ENCODE measurements around the gene KRT4.
A peak's percentile ranks its signal among the peaks of the same experiment; 100 is the strongest.

Gene KRT4

DNA sequence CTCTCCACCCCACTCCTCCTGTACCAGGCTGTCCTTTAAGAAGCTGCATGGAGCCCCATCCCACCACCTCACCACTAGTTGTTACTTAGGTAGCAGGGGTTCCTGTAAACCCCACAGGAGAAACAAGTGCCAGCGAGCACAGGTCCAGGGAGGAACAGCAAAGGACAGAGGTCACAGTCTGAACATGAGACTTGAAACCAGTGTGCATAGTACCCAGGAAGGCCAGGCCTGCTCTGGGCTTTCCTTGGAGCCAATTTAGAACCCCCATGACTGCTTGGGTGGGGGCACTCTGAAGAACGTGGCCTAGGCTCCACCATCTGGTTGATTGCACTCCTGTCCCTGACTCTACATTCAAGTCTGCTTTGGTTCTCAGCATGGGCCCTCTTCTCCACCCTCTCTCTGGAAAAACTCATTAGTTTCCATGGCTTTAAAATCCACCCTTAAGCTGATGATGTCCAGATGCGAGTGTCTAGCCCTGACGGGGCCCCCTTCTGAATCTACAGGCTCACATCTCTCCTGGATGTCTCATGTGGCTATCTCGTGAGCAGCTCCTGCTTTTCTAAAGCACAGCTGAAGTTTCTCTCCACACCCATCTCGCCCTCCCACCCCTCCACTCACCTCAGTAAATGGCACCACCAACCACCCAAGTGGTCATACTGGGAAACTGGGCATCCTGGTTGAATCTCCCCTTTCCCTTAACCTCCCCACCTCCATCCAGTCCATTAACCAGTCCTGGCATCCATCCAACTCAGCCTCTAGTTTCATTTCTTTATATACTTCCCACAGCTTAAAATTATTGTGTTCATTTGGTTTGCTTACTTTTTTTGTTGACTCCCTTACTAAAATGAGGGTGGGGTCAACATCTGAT lies 26.4 kb downstream of the KRT4 start:
- H2BK120ac ChIP-seq (ENCODE audit: low read depth, low read length), result no peak overlapping the region
- H3K4me1 ChIP-seq (ENCODE audit: control insufficient read depth in 2 of 2, insufficient read depth in 1 of 2, low read depth in 1 of 2, low read length in 2 of 2), result no peaks in the 10 kb centered on the region
- no peak overlapping the region for H2BK12ac ChIP-seq (ENCODE audit: low read length)
- no peaks in the 10 kb centered on the region for H3K9me3 ChIP-seq (replicated peaks in 1 of 2; ENCODE audit: control insufficient read depth in 2 of 2, insufficient read depth in 1 of 2, low read depth in 1 of 2, low read length in 2 of 2)
- peak overlapping the region; percentile 66 for H4K8ac ChIP-seq (ENCODE audit: low read depth, low read length)
- H3K27ac ChIP-seq (replicated peaks; ENCODE audit: low read length), result no peak overlapping the region
- no peak overlapping the region for H3K9ac ChIP-seq (ENCODE audit: low read depth, low read length, poor library complexity)
- H3K4me2 ChIP-seq (ENCODE audit: insufficient read depth, low read length, poor library complexity, severe bottlenecking), result no peak overlapping the region
- H3K14ac ChIP-seq (ENCODE audit: low read length), result peak overlapping the region; percentile 5
- H3K79me1 ChIP-seq (ENCODE audit: low read depth, low read length), result no peaks in the 10 kb centered on the region
- no CpG with 5 or more reads among the region's 6 CpGs for WGBS, 2 donors (ENCODE audit: extremely low coverage in 2 of 2, insufficient read length in 2 of 2, insufficient replicate concordance in 1 of 2)
- no peaks in the 10 kb centered on the region for H3K36me3 ChIP-seq (replicated peaks in 1 of 2; ENCODE audit: control insufficient read depth in 2 of 2, insufficient read depth in 2 of 2, low read length in 2 of 2)
- H2AK5ac ChIP-seq (ENCODE audit: low read depth, low read length), result peak overlapping the region; percentile 39
- no peak overlapping the region for H2AFZ ChIP-seq (ENCODE audit: low read length)
- H3K27me3 ChIP-seq (ENCODE audit: control insufficient read depth in 3 of 3, insufficient read depth in 3 of 3, low read depth in 1 of 3, low read length in 3 of 3), result no peaks in the 10 kb centered on the region
- no peak overlapping the region for H4K91ac ChIP-seq (ENCODE audit: low read depth, low read length, poor library complexity)
- no peak overlapping the region for H3K18ac ChIP-seq (ENCODE audit: low read length)
- no peak overlapping the region for H3K4me3 ChIP-seq (ENCODE audit: low read length in 2 of 2)
- DNase-seq (ENCODE audit: low spot score), result no peak
- H2BK5ac ChIP-seq (ENCODE audit: low read length), result no peak overlapping the region
- no peak overlapping the region for H3K23ac ChIP-seq (ENCODE audit: low read depth, low read length, poor library complexity)
- H3K4ac ChIP-seq (ENCODE audit: low read length), result no peak overlapping the region
- no peak overlapping the region for H2BK15ac ChIP-seq (ENCODE audit: low read length)

DNA sequence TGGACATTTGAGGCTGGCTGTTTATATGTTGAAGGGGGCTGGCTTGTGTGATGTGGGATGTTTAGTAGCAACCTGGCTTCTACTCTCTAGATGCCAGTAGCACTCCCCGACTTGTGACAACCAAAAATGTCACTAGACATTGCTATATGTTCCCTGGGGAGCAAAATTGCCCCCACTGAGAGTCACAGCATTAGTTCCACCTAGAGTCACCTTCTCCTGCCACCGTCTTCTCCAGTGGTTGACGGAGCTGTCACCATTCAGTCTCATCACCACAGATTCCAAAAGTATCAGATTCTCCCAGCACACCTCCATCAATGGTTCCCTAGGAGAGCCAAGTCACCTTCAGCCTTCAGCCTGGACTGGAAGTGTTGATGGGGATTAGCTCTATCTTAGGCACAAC lies 29.0 kb downstream of the KRT4 start:
- Histone ChIP-seq H2BK5ac (ENCODE audit: low read length) (no peak overlapping the region), H3K23ac (ENCODE audit: low read depth, low read length, poor library complexity) (no peak overlapping the region), H3K4me1 (ENCODE audit: control insufficient read depth in 2 of 2, insufficient read depth in 1 of 2, low read depth in 1 of 2, low read length in 2 of 2) (no peaks in the 10 kb centered on the region), H3K9me3 (replicated peaks in 1 of 2; ENCODE audit: control insufficient read depth in 2 of 2, insufficient read depth in 1 of 2, low read depth in 1 of 2, low read length in 2 of 2) (no peaks in the 10 kb centered on the region), H3K4me2 (ENCODE audit: insufficient read depth, low read length, poor library complexity, severe bottlenecking) (no peak overlapping the region), H4K91ac (ENCODE audit: low read depth, low read length, poor library complexity) (no peak overlapping the region), H3K27ac (replicated peaks; ENCODE audit: low read length) (no peak overlapping the region), H3K79me1 (ENCODE audit: low read depth, low read length) (no peaks in the 10 kb centered on the region), H3K9ac (ENCODE audit: low read depth, low read length, poor library complexity) (no peak overlapping the region), H3K14ac (ENCODE audit: low read length) (no peak overlapping the region), H3K27me3 (ENCODE audit: control insufficient read depth in 3 of 3, insufficient read depth in 3 of 3, low read depth in 1 of 3, low read length in 3 of 3) (no peaks in the 10 kb centered on the region), H2BK15ac (ENCODE audit: low read length) (no peak overlapping the region), H3K4ac (ENCODE audit: low read length) (no peak overlapping the region), H2AFZ (ENCODE audit: low read length) (no peak overlapping the region), H3K4me3 (ENCODE audit: low read length in 2 of 2) (no peak overlapping the region), H2BK12ac (ENCODE audit: low read length) (no peak overlapping the region), H2BK120ac (ENCODE audit: low read depth, low read length) (no peak overlapping the region), H2AK5ac (ENCODE audit: low read depth, low read length) (no peak overlapping the region), H3K36me3 (replicated peaks in 1 of 2; ENCODE audit: control insufficient read depth in 2 of 2, insufficient read depth in 2 of 2, low read length in 2 of 2) (no peaks in the 10 kb centered on the region), H4K8ac (ENCODE audit: low read depth, low read length) (no peak overlapping the region), H3K18ac (ENCODE audit: low read length) (no peak overlapping the region)
- no peak for DNase-seq (ENCODE audit: low spot score)
- WGBS, 2 donors (ENCODE audit: extremely low coverage in 2 of 2, insufficient read length in 2 of 2, insufficient replicate concordance in 1 of 2), result no CpG with 5 or more reads among the region's 3 CpGs

DNA sequence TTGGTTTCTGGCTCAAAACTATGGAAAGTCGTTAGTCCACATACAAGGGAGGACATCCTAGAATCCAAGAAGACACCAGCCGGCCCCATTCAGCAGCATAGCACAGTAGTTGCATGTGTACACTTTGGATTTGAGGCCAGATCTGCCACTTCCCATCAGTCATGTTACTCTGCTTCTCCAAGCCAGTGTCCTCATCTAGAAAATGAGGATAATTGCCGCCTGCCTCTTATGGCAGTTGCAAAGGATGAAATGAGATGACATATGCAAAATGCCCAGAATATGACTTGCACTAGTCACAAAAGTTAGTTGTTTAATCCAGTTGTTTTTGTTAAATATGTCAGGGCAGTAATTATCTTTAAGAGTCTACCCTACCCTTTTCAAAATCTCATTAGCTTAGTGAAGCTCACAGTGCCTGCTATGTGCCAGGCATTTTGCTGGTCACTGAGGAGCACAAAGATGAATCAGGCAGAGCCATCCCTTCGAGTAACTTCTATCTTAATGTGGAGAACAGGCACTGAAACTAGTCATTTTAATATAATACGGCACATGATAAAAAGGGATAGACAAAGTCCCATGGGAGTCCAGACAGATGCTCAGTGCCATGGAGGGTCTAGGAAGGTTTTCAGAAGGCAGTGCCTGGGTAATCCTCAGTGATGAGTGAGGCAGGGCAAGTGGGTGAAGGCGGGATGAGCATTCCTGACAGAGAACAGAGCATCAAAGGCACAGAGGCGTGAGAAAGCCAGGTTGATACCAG lies 30.2 kb downstream of the KRT4 start:
- Histone ChIP-seq H3K27ac (replicated peaks; ENCODE audit: low read length) (no peak overlapping the region), H2BK15ac (ENCODE audit: low read length) (no peak overlapping the region), H2BK120ac (ENCODE audit: low read depth, low read length) (no peak overlapping the region), H4K8ac (ENCODE audit: low read depth, low read length) (no peak overlapping the region), H3K14ac (ENCODE audit: low read length) (no peak overlapping the region), H2BK12ac (ENCODE audit: low read length) (no peak overlapping the region), H4K91ac (ENCODE audit: low read depth, low read length, poor library complexity) (no peak overlapping the region), H3K4me1 (ENCODE audit: control insufficient read depth in 2 of 2, insufficient read depth in 1 of 2, low read depth in 1 of 2, low read length in 2 of 2) (no peaks in the 10 kb centered on the region), H3K4me2 (ENCODE audit: insufficient read depth, low read length, poor library complexity, severe bottlenecking) (no peak overlapping the region), H3K9ac (ENCODE audit: low read depth, low read length, poor library complexity) (no peak overlapping the region), H2BK5ac (ENCODE audit: low read length) (no peak overlapping the region), H3K27me3 (ENCODE audit: control insufficient read depth in 3 of 3, insufficient read depth in 3 of 3, low read depth in 1 of 3, low read length in 3 of 3) (no peaks in the 10 kb centered on the region), H3K18ac (ENCODE audit: low read length) (no peak overlapping the region), H3K4me3 (ENCODE audit: low read length in 2 of 2) (no peak overlapping the region), H3K79me1 (ENCODE audit: low read depth, low read length) (no peaks in the 10 kb centered on the region), H3K9me3 (replicated peaks in 1 of 2; ENCODE audit: control insufficient read depth in 2 of 2, insufficient read depth in 1 of 2, low read depth in 1 of 2, low read length in 2 of 2) (no peaks in the 10 kb centered on the region), H2AFZ (ENCODE audit: low read length) (no peak overlapping the region), H3K4ac (ENCODE audit: low read length) (no peak overlapping the region), H3K23ac (ENCODE audit: low read depth, low read length, poor library complexity) (no peak overlapping the region), H3K36me3 (replicated peaks in 1 of 2; ENCODE audit: control insufficient read depth in 2 of 2, insufficient read depth in 2 of 2, low read length in 2 of 2) (no peaks in the 10 kb centered on the region), H2AK5ac (ENCODE audit: low read depth, low read length) (no peak overlapping the region)
- DNase-seq (ENCODE audit: low spot score), result no peak
- no CpG with 5 or more reads among the region's 7 CpGs for WGBS, 2 donors (ENCODE audit: extremely low coverage in 2 of 2, insufficient read length in 2 of 2, insufficient replicate concordance in 1 of 2)

DNA sequence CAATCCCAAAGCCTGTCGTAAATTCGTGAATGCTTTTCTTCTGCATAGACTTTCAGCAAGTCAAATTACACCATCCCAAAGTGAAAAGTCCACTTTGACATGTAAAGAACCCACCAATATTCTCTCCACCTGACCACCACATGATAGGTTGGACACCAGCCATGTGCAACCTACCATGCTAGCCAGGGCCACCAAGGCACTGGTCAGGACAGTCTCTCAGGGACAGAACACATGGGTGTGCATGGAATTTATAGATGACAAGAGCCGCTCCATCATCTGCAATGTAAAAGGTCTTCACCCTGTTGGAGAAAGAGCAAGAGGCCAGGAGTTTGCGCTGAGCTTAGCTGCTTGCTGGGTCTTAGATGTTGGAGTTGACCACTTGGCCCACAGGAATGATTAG lies 31.4 kb downstream of the KRT4 start:
- Histone ChIP-seq H3K36me3 (replicated peaks in 1 of 2; ENCODE audit: control insufficient read depth in 2 of 2, insufficient read depth in 2 of 2, low read length in 2 of 2) (no peaks in the 10 kb centered on the region), H2BK120ac (ENCODE audit: low read depth, low read length) (no peak overlapping the region), H3K4me3 (ENCODE audit: low read length in 2 of 2) (no peak overlapping the region), H3K79me1 (ENCODE audit: low read depth, low read length) (no peaks in the 10 kb centered on the region), H2BK12ac (ENCODE audit: low read length) (no peak overlapping the region), H3K4me1 (ENCODE audit: control insufficient read depth in 2 of 2, insufficient read depth in 1 of 2, low read depth in 1 of 2, low read length in 2 of 2) (no peaks in the 10 kb centered on the region), H4K8ac (ENCODE audit: low read depth, low read length) (no peak overlapping the region), H3K27me3 (ENCODE audit: control insufficient read depth in 3 of 3, insufficient read depth in 3 of 3, low read depth in 1 of 3, low read length in 3 of 3) (no peaks in the 10 kb centered on the region), H3K27ac (replicated peaks; ENCODE audit: low read length) (no peak overlapping the region), H2AK5ac (ENCODE audit: low read depth, low read length) (no peak overlapping the region), H3K23ac (ENCODE audit: low read depth, low read length, poor library complexity) (no peak overlapping the region), H2BK15ac (ENCODE audit: low read length) (no peak overlapping the region), H3K9me3 (replicated peaks in 1 of 2; ENCODE audit: control insufficient read depth in 2 of 2, insufficient read depth in 1 of 2, low read depth in 1 of 2, low read length in 2 of 2) (no peaks in the 10 kb centered on the region), H2BK5ac (ENCODE audit: low read length) (no peak overlapping the region), H2AFZ (ENCODE audit: low read length) (no peak overlapping the region), H3K4me2 (ENCODE audit: insufficient read depth, low read length, poor library complexity, severe bottlenecking) (no peak overlapping the region), H3K4ac (ENCODE audit: low read length) (no peak overlapping the region), H4K91ac (ENCODE audit: low read depth, low read length, poor library complexity) (no peak overlapping the region), H3K9ac (ENCODE audit: low read depth, low read length, poor library complexity) (no peak overlapping the region), H3K14ac (ENCODE audit: low read length) (no peak overlapping the region), H3K18ac (ENCODE audit: low read length) (no peak overlapping the region)
- WGBS, 2 donors (ENCODE audit: extremely low coverage in 2 of 2, insufficient read length in 2 of 2, insufficient replicate concordance in 1 of 2), result no CpG with 5 or more reads among the region's 4 CpGs
- DNase-seq (ENCODE audit: low spot score), result no peak
